ENCODE measurements around the gene TLE2. TPM values are rescaled to one million over a fixed set of nuclear protein-coding genes. Genes with fewer than 3 reads are reported as not detected.
A peak's percentile ranks its signal among the peaks of the same experiment; 100 is the strongest.

Gene TLE2
- total and polyA plus RNA-seq, 9 of the 15 experiments (the other 6 are each of a cell fraction or from before 2014, with no cell fraction given): 0.35 to 13.1 (median 6.2) TPM

DNA sequence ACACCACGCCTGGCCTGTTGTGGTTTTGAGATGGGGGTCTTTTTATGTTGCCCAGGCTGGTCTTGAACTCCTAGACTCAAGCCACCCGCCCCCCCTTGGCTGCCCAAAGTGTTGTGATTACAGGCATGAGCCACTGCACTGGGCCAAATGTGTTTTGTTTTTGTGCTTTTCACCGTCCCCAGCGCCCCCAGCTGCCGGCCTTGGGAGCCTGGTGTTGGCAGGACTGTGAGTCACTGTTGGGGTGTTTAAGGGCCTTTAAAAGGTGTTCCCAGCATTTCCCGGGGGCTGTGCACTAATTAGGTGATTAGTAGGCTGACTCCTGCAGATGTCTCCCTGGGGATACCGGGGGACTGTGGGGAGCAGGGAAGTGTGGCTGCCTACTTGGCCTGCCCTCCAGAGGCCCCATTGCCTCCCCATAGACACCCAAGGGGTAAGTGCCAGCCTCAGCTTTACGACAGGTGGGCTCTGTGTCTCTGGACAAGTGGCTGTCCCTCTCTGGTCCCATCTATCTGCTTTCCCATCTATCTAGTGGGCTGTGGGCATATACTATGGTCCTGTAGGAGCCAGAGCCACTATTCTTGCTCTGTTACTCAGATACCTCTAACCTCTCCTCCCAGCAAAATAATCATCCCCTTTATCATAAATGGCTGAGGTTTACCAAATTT, 45.0 kb upstream of the TLE2 start (continued):
- peak; percentile 27; the same call in 1 of the 2 replicates for TF ChIP-seq ATF7 (IDR thresholded peaks at IDR 0.05)

DNA sequence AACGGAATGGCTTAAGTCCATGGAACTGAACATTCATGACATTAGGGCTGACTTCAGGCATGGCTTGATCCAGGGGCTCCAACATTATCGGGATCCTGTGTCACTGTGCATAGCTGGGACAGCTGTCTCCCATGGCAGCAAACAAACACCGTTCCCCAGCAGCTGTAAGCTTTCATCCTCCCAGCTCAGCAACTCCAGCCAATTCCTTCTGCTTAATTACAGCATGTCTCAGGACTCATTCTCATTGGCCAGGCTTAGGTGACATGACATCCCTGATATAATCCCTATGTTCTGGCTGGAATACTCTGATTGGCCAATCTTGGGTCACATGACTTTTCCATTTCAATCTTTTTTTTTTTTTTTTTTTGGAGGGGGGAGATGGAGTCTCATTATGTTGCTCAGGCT, 44.1 kb upstream of the TLE2 start:
- no peaks in the 10 kb centered on the region for H3K9me1 ChIP-seq (ENCODE audit: control insufficient read depth, insufficient read depth, low read length)
- peak; percentile 99 for FAIRE-seq
- peak overlapping the region; percentile 66 for H2AFZ ChIP-seq (ENCODE audit: low read depth, low read length)
- CTCF ChIA-PET (ENCODE audit: low intra/inter-chr PET ratio): interaction anchor here (1.1 to 1.4 kb wide), 2 partner anchors 112 to 117 kb away, joined by 4 to 6 read pairs; no protein-coding TSS in a partner anchor
- in situ Hi-C loops (cut with MboI): no loop called here
- peak overlapping the region; percentile 47 for H3K4me2 ChIP-seq (ENCODE audit: insufficient read depth, low read length)
- H3K9me3 ChIP-seq (replicated peaks; ENCODE audit: control insufficient read depth, insufficient read depth, low read depth, low read length): 0 out of 2 replicates have a peak, but pooled peaks cover 2% of the 10 kb centered on the region
- no peaks in the 10 kb centered on the region for H3K36me3 ChIP-seq (ENCODE audit: control insufficient read depth, insufficient read depth, low read length)
- POLR2A ChIA-PET: interaction anchor here (0.6 to 1.4 kb wide), 5 partner anchors 20 to 180 kb away, joined by 3 to 5 read pairs (median 3); no protein-coding TSS in a partner anchor
- no TSS peak for BruUV-seq (replicated peaks)
- peaks cover 12 to 23% of the 10 kb centered on the region in 2 experiments; a peak in 4 of 5 replicates for H3K4me1 ChIP-seq (replicated peaks in 1 of 2; ENCODE audit: control insufficient read depth in 2 of 2, insufficient read depth in 2 of 2, low read length in 2 of 2)
- no peak overlapping the region; a peak in 1 of 4 replicates for H3K9ac ChIP-seq (ENCODE audit: insufficient read depth in 1 of 2, low read depth in 2 of 2, low read length in 2 of 2)
- 8% methylated on average over 3 of the region's 3 CpGs for WGBS (ENCODE audit: insufficient coverage, low coverage, missing lambda C conversion rate)
- H4K20me1 ChIP-seq (replicated peaks; ENCODE audit: control insufficient read depth, insufficient read depth, low read length): no peaks in the 10 kb centered on the region
- H3K27me3 ChIP-seq (ENCODE audit: control insufficient read depth in 2 of 2, insufficient read depth in 2 of 2, low read length in 2 of 2): no peaks in the 10 kb centered on the region
- intact Hi-C loops (cut with micrococcal nuclease): loop anchor here (5.0 kb wide), 1 partner anchor 36 kb away; no protein-coding TSS in a partner anchor
- no peaks in the 10 kb centered on the region for H3K79me2 ChIP-seq (ENCODE audit: control insufficient read depth, insufficient read depth, low read length)
- peak; percentile 94 for ATAC-seq
- DNase-seq (ENCODE audit: extremely low read depth in 1 of 4, low spot score in 3 of 4): peak; percentile 87 to 94 (median 90)
- H3K27ac ChIP-seq (ENCODE audit: extremely low read depth, low read depth, low read length): peak overlapping the region; percentile 4; the same call in 1 of the 3 replicates
- H3K4me3 ChIP-seq: no peak overlapping the region
- TF ChIP-seq, protein P1, sequence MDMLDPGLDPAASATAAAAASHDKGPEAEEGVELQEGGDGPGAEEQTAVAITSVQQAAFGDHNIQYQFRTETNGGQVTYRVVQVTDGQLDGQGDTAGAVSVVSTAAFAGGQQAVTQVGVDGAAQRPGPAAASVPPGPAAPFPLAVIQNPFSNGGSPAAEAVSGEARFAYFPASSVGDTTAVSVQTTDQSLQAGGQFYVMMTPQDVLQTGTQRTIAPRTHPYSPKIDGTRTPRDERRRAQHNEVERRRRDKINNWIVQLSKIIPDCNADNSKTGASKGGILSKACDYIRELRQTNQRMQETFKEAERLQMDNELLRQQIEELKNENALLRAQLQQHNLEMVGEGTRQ (CRISPR knock-in tag; IDR thresholded peaks at IDR 0.05): peak; percentile 72
- TF ChIP-seq NR2C1 (IDR thresholded peaks at IDR 0.05) (peak; percentile 52; the same call in 1 of the 2 replicates), NR2C1 (tag; IDR thresholded peaks at IDR 0.05) (no peak), MTA1 (IDR thresholded peaks at IDR 0.05; ENCODE audit: borderline replicate concordance) (0 out of 2 replicates have a peak, but pooled peaks have one; percentile 39), NFYB (IDR thresholded peaks at IDR 0.05; ENCODE audit: extremely low read depth, insufficient read length) (peak; percentile 79), THRAP3 (IDR thresholded peaks at IDR 0.05; ENCODE audit: borderline replicate concordance) (no peak), LCOR (CRISPR knock-in tag; IDR thresholded peaks at IDR 0.05) (no peak), SMARCA5 (IDR thresholded peaks at IDR 0.05) (peak; percentile 88), RFX1 (IDR thresholded peaks at IDR 0.05) (peak; percentile 88), CBFA2T2 (conservative IDR thresholded peaks at IDR 0.05) (peak; percentile 68), POLR2A (conservative IDR thresholded peaks at IDR 0.05) (0 out of 2 replicates have a peak, but pooled peaks have one; percentile 21), PCBP2 (IDR thresholded peaks at IDR 0.05; ENCODE audit: low read depth, low read length, poor library complexity, severe bottlenecking) (no peak), KDM1A (IDR thresholded peaks at IDR 0.05) (peak; percentile 60 to 65; a peak in 3 of 4 replicates), HNRNPLL (IDR thresholded peaks at IDR 0.05; ENCODE audit: low read depth, low read length, poor library complexity, severe bottlenecking) (no peak), TEAD4 (IDR thresholded peaks at IDR 0.05; ENCODE audit: low read length) (peak; percentile 34; the same call in 1 of the 2 replicates), TEAD4 (CRISPR knock-in tag; IDR thresholded peaks at IDR 0.05; ENCODE audit: borderline replicate concordance) (no peak)
- TF ChIP-seq, protein P2, sequence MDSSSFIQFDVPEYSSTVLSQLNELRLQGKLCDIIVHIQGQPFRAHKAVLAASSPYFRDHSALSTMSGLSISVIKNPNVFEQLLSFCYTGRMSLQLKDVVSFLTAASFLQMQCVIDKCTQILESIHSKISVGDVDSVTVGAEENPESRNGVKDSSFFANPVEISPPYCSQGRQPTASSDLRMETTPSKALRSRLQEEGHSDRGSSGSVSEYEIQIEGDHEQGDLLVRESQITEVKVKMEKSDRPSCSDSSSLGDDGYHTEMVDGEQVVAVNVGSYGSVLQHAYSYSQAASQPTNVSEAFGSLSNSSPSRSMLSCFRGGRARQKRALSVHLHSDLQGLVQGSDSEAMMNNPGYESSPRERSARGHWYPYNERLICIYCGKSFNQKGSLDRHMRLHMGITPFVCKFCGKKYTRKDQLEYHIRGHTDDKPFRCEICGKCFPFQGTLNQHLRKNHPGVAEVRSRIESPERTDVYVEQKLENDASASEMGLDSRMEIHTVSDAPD (CRISPR knock-in tag; IDR thresholded peaks at IDR 0.05): no peak
- TF ChIP-seq, protein P3, sequence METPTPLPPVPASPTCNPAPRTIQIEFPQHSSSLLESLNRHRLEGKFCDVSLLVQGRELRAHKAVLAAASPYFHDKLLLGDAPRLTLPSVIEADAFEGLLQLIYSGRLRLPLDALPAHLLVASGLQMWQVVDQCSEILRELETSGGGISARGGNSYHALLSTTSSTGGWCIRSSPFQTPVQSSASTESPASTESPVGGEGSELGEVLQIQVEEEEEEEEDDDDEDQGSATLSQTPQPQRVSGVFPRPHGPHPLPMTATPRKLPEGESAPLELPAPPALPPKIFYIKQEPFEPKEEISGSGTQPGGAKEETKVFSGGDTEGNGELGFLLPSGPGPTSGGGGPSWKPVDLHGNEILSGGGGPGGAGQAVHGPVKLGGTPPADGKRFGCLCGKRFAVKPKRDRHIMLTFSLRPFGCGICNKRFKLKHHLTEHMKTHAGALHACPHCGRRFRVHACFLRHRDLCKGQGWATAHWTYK (CRISPR knock-in tag; IDR thresholded peaks at IDR 0.05): no peak
